ENCODE data around the gene WDFY4.

The WDFY4 gene

GRCh38 chr10:48958598-48959190 is 274.0 kb downstream of the WDFY4 start:
- ChIA-PET POLR2A (no interaction called here), CTCF (no interaction called here)
- no peak for DNase-seq (ENCODE audit: extremely low spot score)
- no peak for TF ChIP-seq HDGF (IDR thresholded peaks at IDR 0.05; ENCODE audit: borderline replicate concordance)
- no peak for TF ChIP-seq ZNF384 (IDR thresholded peaks at IDR 0.05)
- TF ChIP-seq SUZ12 (IDR thresholded peaks at IDR 0.05): no peak
- no peak for TF ChIP-seq TARDBP (IDR thresholded peaks at IDR 0.05)
- no peak for TF ChIP-seq BHLHE40 (IDR thresholded peaks at IDR 0.05; ENCODE audit: borderline replicate concordance)
- TF ChIP-seq FOXM1 (IDR thresholded peaks at IDR 0.05; ENCODE audit: borderline replicate concordance): no peak
- TF ChIP-seq CTBP1 (IDR thresholded peaks at IDR 0.05; ENCODE audit: borderline replicate concordance): no peak
- no peak for TF ChIP-seq ELF4 (IDR thresholded peaks at IDR 0.05)
- TF ChIP-seq FOXA1 (IDR thresholded peaks at IDR 0.05): no peak
- TF ChIP-seq NFRKB (IDR thresholded peaks at IDR 0.05): no peak
- no peak for TF ChIP-seq FOXK2 (IDR thresholded peaks at IDR 0.05)
- no peak for TF ChIP-seq ARNT (IDR thresholded peaks at IDR 0.05)
- no peak for TF ChIP-seq L3MBTL2 (conservative IDR thresholded peaks at IDR 0.05)
- no peak for TF ChIP-seq SP1 (IDR thresholded peaks at IDR 0.05)
- TF ChIP-seq PKNOX1 (IDR thresholded peaks at IDR 0.05): no peak
- TF ChIP-seq LEF1 (IDR thresholded peaks at IDR 0.05; ENCODE audit: borderline replicate concordance): no peak

GRCh38 chr10:48964038-48964437 is 279.4 kb downstream of the WDFY4 start:
- CTCF ChIA-PET: no interaction called here
- POLR2A ChIA-PET: no interaction called here
- no peak for DNase-seq (ENCODE audit: extremely low spot score)
- no peak for TF ChIP-seq ARNT (IDR thresholded peaks at IDR 0.05)
- no peak for TF ChIP-seq ELF4 (IDR thresholded peaks at IDR 0.05)
- TF ChIP-seq CTBP1 (IDR thresholded peaks at IDR 0.05; ENCODE audit: borderline replicate concordance): no peak
- TF ChIP-seq FOXK2 (IDR thresholded peaks at IDR 0.05): no peak
- TF ChIP-seq FOXA1 (IDR thresholded peaks at IDR 0.05): no peak
- no peak for TF ChIP-seq BHLHE40 (IDR thresholded peaks at IDR 0.05; ENCODE audit: borderline replicate concordance)
- no peak for TF ChIP-seq L3MBTL2 (conservative IDR thresholded peaks at IDR 0.05)
- no peak for TF ChIP-seq HDGF (IDR thresholded peaks at IDR 0.05; ENCODE audit: borderline replicate concordance)
- TF ChIP-seq FOXM1 (IDR thresholded peaks at IDR 0.05; ENCODE audit: borderline replicate concordance): no peak
- TF ChIP-seq NFRKB (IDR thresholded peaks at IDR 0.05): no peak
- TF ChIP-seq SP1 (IDR thresholded peaks at IDR 0.05): no peak
- TF ChIP-seq ZNF384 (IDR thresholded peaks at IDR 0.05): no peak
- TF ChIP-seq TARDBP (IDR thresholded peaks at IDR 0.05): no peak
- TF ChIP-seq PKNOX1 (IDR thresholded peaks at IDR 0.05): no peak
- TF ChIP-seq SUZ12 (IDR thresholded peaks at IDR 0.05): no peak
- TF ChIP-seq LEF1 (IDR thresholded peaks at IDR 0.05; ENCODE audit: borderline replicate concordance): no peak

- no peak for DNase-seq (ENCODE audit: extremely low spot score)
- TF ChIP-seq ARNT (IDR thresholded peaks at IDR 0.05): no peak
- TF ChIP-seq ELF4 (IDR thresholded peaks at IDR 0.05): no peak
- no peak for TF ChIP-seq PKNOX1 (IDR thresholded peaks at IDR 0.05)
- no peak for TF ChIP-seq FOXK2 (IDR thresholded peaks at IDR 0.05)
- no peak for TF ChIP-seq TARDBP (IDR thresholded peaks at IDR 0.05)
- TF ChIP-seq SUZ12 (IDR thresholded peaks at IDR 0.05): no peak
- TF ChIP-seq HDGF (IDR thresholded peaks at IDR 0.05; ENCODE audit: borderline replicate concordance): no peak
- no peak for TF ChIP-seq NFRKB (IDR thresholded peaks at IDR 0.05)
- TF ChIP-seq CTBP1 (IDR thresholded peaks at IDR 0.05; ENCODE audit: borderline replicate concordance): no peak
- TF ChIP-seq LEF1 (IDR thresholded peaks at IDR 0.05; ENCODE audit: borderline replicate concordance): no peak
- TF ChIP-seq BHLHE40 (IDR thresholded peaks at IDR 0.05; ENCODE audit: borderline replicate concordance): no peak
- TF ChIP-seq L3MBTL2 (conservative IDR thresholded peaks at IDR 0.05): no peak
- no peak for TF ChIP-seq FOXA1 (IDR thresholded peaks at IDR 0.05)
- TF ChIP-seq ZNF384 (IDR thresholded peaks at IDR 0.05): no peak
- CTCF ChIA-PET: no interaction called here
- POLR2A ChIA-PET: no interaction called here
Observed at GRCh38 chr10:48965460-48965859, 280.8 kb downstream of the WDFY4 start.

GRCh38 chr10:48968036-48968435 is 283.4 kb downstream of the WDFY4 start:
- CTCF ChIA-PET: no interaction called here

GRCh38 chr10:48970046-48970445 is 285.4 kb downstream of the WDFY4 start:
- TF ChIP-seq BHLHE40 (IDR thresholded peaks at IDR 0.05; ENCODE audit: borderline replicate concordance): no peak
- TF ChIP-seq FOXA1 (IDR thresholded peaks at IDR 0.05): no peak
- CTCF ChIA-PET: interaction anchor here (0.6 kb wide), 1 partner anchor 10 kb away, joined by 3 read pairs; no protein-coding TSS in a partner anchor
- POLR2A ChIA-PET: no interaction called here
- DNase-seq (ENCODE audit: extremely low spot score): no peak

More at GRCh38 chr10:48968036-48968435, 283.4 kb downstream of the WDFY4 start:
- POLR2A ChIA-PET: no interaction called here
- TF ChIP-seq ZNF384 (IDR thresholded peaks at IDR 0.05): no peak
- TF ChIP-seq SP1 (IDR thresholded peaks at IDR 0.05): no peak
- TF ChIP-seq HDGF (IDR thresholded peaks at IDR 0.05; ENCODE audit: borderline replicate concordance): no peak
- TF ChIP-seq BHLHE40 (IDR thresholded peaks at IDR 0.05; ENCODE audit: borderline replicate concordance): no peak
- no peak for TF ChIP-seq FOXM1 (IDR thresholded peaks at IDR 0.05; ENCODE audit: borderline replicate concordance)
- TF ChIP-seq SUZ12 (IDR thresholded peaks at IDR 0.05): no peak
- no peak for TF ChIP-seq FOXA1 (IDR thresholded peaks at IDR 0.05)
- TF ChIP-seq ELF4 (IDR thresholded peaks at IDR 0.05): no peak
- no peak for TF ChIP-seq L3MBTL2 (conservative IDR thresholded peaks at IDR 0.05)
- DNase-seq (ENCODE audit: extremely low spot score): no peak

GRCh38 chr10:48970654-48971053 is 286.0 kb downstream of the WDFY4 start:
- CTCF ChIA-PET: no interaction called here
- DNase-seq (ENCODE audit: extremely low spot score): no peak
- POLR2A ChIA-PET: no interaction called here
- TF ChIP-seq FOXK2 (IDR thresholded peaks at IDR 0.05): no peak
- no peak for TF ChIP-seq NFRKB (IDR thresholded peaks at IDR 0.05)
- no peak for TF ChIP-seq PKNOX1 (IDR thresholded peaks at IDR 0.05)
- no peak for TF ChIP-seq ARNT (IDR thresholded peaks at IDR 0.05)
- TF ChIP-seq CTBP1 (IDR thresholded peaks at IDR 0.05; ENCODE audit: borderline replicate concordance): no peak
- TF ChIP-seq TARDBP (IDR thresholded peaks at IDR 0.05): no peak
- TF ChIP-seq BHLHE40 (IDR thresholded peaks at IDR 0.05; ENCODE audit: borderline replicate concordance): no peak
- TF ChIP-seq HDGF (IDR thresholded peaks at IDR 0.05; ENCODE audit: borderline replicate concordance): no peak
- TF ChIP-seq ELF4 (IDR thresholded peaks at IDR 0.05): no peak
- no peak for TF ChIP-seq ZNF384 (IDR thresholded peaks at IDR 0.05)

Data from HEK293T (cell line).